Esophagus squamous epithelium (tissue), 5 donors: ENCODE measurements around the gene APOF. TPM values are rescaled to one million over a fixed set of nuclear protein-coding genes. Genes with fewer than 3 reads are reported as not detected.
A peak's percentile ranks its signal among the peaks of the same experiment; 100 is the strongest.

Experiments
- DNase-seq: peaks from one replicate; lab custom pipeline; 2025; lab: John Stamatoyannopoulos, UW
- H3K27ac ChIP-seq, 4 donors: fragments of 200-600 bp; sonication (generic); one replicate each; pipeline ENCODE4 v1.5.1; 2016 to 2019; ENCODE audit warnings: mild to moderate bottlenecking in 1 of 4
- H3K27me3 ChIP-seq, 4 donors: fragments of 200-600 bp; sonication (generic); 1 replicate in 3 of 4; 2 replicates in 1 of 4; pipeline versions ENCODE4 v1.5.1 to v1.6.0; 2017 to 2021; ENCODE audit warnings: antibody characterized with exemption in 1 of 4
- H3K36me3 ChIP-seq, 3 donors: fragments of 200-600 bp; sonication (generic); one replicate each; pipeline ENCODE4 v1.5.1; 2016 to 2019
- H3K4me1 ChIP-seq, 3 donors: fragments of 200-600 bp; sonication (generic); one replicate each; pipeline ENCODE4 v1.5.1; 2017 to 2019
- H3K4me3 ChIP-seq, 4 donors: fragments of 200-600 bp; sonication (generic); 1 replicate in 3 of 4; 2 replicates in 1 of 4; pipeline ENCODE4 v1.5.1; 2016 to 2019; ENCODE audit warnings: mild to moderate bottlenecking in 2 of 4, moderate library complexity in 1 of 4
- H3K9me3 ChIP-seq, 3 donors: fragments of 200-600 bp; sonication (generic); one replicate each; pipeline ENCODE4 v1.5.1; 2016 to 2019
- POLR2A ChIP-seq, 4 donors: fragments of 450-650 bp; IDR thresholded peaks; one replicate each; pipeline ENCODE4 v1.6.1; 2017; ENCODE audit warnings: antibody characterized with exemption in 4 of 4, mild to moderate bottlenecking in 4 of 4, moderate library complexity in 3 of 4
- WGBS, 2 donors: methylation state at CpG; one replicate each; pipeline ENCODE4 v1.1.5; 2018; 5-methylcytosine and 5-hydroxymethylcytosine counted together
- intact Hi-C: fragments of 100-400 bp; cut with DNase I; formaldehyde crosslinking; loops from one replicate; pipeline ENCODE4 v1.15.0; 2022
- total RNA-seq, 4 donors: library from RNA; depleted of rRNA; stranded (reverse); fragments of >200 nt; gene quantifications; one replicate each; pipeline ENCODE4 v1.1.0, GENCODE V29; 2016
- TF ChIP-seq, protein P1 (sequence below), 6 experiments: fragments of 450-650 bp in 4 of 6; fragments of 200-600 bp in 2 of 6; sonication (generic) in 2 of 6; IDR thresholded peaks; one replicate each; pipeline ENCODE4 v1.5.1; 2016 to 2019; ENCODE audit warnings: antibody characterized with exemption in 6 of 6, mild to moderate bottlenecking in 4 of 6, moderate library complexity in 4 of 6
- donor health status: DM: yes; HTN: yes; CAD: no.

The APOF gene
- total RNA-seq, 4 donors from 2014 or later = not detected

DNA sequence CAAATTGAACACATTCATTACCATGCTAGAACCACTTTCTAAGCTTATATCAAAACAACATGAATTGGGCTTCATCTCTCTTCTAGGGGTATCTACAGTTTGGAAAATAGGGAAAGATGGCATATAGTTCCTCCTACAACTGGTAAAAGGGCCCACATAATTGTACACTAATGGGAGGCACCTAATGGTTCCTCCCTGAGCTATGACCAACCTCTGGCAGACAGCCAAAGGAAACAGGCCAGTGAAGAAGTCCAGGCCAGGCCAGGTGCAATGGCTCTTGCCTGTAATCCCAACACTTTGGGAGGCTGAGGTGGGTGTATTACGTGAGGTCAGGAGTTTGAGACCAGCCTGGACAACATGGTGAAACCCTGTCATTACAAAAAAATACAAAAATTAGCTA, 23.2 kb upstream of the APOF start:
- WGBS, 2 donors = 80 to 100% methylated on average over 1 of the region's 1 CpG
- no peak for TF ChIP-seq POLR2A (IDR thresholded peaks at IDR 0.05)
- TF ChIP-seq, protein P1, sequence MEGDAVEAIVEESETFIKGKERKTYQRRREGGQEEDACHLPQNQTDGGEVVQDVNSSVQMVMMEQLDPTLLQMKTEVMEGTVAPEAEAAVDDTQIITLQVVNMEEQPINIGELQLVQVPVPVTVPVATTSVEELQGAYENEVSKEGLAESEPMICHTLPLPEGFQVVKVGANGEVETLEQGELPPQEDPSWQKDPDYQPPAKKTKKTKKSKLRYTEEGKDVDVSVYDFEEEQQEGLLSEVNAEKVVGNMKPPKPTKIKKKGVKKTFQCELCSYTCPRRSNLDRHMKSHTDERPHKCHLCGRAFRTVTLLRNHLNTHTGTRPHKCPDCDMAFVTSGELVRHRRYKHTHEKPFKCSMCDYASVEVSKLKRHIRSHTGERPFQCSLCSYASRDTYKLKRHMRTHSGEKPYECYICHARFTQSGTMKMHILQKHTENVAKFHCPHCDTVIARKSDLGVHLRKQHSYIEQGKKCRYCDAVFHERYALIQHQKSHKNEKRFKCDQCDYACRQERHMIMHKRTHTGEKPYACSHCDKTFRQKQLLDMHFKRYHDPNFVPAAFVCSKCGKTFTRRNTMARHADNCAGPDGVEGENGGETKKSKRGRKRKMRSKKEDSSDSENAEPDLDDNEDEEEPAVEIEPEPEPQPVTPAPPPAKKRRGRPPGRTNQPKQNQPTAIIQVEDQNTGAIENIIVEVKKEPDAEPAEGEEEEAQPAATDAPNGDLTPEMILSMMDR (IDR thresholded peaks at IDR 0.05) = no peak
- Histone ChIP-seq H3K4me1 (no peaks in the 10 kb centered on the region), H3K36me3 (no peaks in the 10 kb centered on the region), H3K27me3 (no peaks in the 10 kb centered on the region), H3K9me3 (no peaks in the 10 kb centered on the region), H3K27ac (no peak overlapping the region), H3K4me3 (no peak overlapping the region)
- intact Hi-C loops = no loop called here
- DNase-seq = no peak

DNA sequence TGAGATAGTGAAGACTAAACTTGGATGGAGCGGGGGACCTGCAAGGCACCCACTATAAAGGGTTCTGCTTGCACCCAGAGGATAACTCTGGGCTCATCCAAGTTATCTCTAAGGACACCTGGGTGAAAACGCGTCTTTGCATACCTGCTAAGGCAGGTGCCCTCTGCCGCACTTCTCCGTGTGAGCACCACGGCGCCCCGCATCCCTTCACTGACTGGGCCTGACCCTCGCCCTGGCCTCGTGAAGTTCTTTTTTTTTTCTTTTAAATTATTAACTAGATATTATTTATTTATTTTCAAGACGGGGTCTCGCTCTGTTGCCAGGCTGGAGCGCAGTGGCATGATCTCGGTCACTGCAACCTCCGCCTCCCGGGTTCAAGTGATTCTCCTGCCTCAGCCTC, 20.0 kb upstream of the APOF start:
- Histone ChIP-seq H3K4me3 (no peak overlapping the region), H3K4me1 (no peaks in the 10 kb centered on the region), H3K27me3 (no peaks in the 10 kb centered on the region), H3K36me3 (no peaks in the 10 kb centered on the region), H3K9me3 (no peaks in the 10 kb centered on the region), H3K27ac (no peak overlapping the region)
- 92% methylated on average over 15 to 16 of the region's 16 CpGs for WGBS, 2 donors
- intact Hi-C loops = no loop called here
- no peak for TF ChIP-seq POLR2A (IDR thresholded peaks at IDR 0.05)
- TF ChIP-seq, protein P1 (IDR thresholded peaks at IDR 0.05) = no peak
- DNase-seq = no peak

DNA sequence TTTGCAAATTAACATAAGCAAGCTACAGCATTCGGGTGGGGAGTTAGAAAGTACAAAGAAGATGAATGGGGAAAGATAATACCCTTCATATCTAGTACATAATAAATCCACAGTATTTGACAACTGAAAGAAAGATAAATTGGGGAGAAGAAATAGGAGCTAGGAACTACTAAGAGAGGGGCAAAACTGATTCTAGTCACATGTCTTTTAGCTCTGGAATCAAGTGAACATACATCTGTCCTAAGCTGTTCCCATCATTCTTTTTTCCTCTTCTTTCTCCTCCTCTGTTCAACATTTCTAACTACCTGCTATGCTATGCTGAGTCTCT, 15.3 kb upstream of the APOF start:
- no peaks in the 10 kb centered on the region for H3K4me1 ChIP-seq
- H3K27ac ChIP-seq = no peak overlapping the region
- H3K27me3 ChIP-seq = no peaks in the 10 kb centered on the region
- no peaks in the 10 kb centered on the region for H3K9me3 ChIP-seq
- TF ChIP-seq, protein P1 (IDR thresholded peaks at IDR 0.05) = no peak
- TF ChIP-seq POLR2A (IDR thresholded peaks at IDR 0.05) = no peak
- H3K4me3 ChIP-seq = no peak overlapping the region
- intact Hi-C loops = no loop called here
- no peak for DNase-seq
- no peaks in the 10 kb centered on the region for H3K36me3 ChIP-seq
- 14 to 30% methylated on average over 1 of the region's 1 CpG for WGBS, 2 donors

DNA sequence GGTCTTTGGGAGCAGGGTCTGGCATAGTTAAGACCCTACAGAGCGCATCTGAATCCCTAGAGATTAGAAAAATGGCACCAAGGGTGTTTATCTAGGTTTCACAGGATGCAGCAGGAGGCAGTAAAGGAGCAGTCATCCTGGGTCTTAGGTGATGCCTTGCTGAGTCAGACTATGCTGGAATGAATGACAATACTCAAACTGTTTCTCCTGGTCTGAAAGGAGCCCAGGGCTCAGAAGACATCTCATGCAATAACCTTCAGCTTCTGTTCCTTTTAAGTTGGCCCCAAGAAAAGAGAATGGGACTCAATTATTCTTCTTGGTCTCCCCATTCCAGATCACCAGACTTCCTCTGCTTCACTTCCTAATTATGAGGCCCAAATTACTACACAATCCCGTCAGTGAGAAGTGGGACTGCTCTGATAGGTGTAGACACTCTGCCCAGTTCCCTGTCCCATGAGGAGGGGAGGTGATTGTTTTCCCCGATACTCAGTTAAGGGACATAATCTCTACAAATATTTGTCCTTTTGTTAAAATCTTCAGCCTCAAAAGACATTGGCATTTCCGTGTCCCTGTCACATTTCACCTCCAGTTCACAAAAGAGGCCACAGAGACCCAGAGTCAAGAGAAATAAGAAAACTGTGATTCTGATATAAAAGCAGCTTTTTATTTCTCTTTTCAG, 14.8 kb upstream of the APOF start:
- Histone ChIP-seq H3K4me1 (no peaks in the 10 kb centered on the region), H3K27me3 (no peaks in the 10 kb centered on the region), H3K27ac (no peak overlapping the region), H3K4me3 (no peak overlapping the region), H3K9me3 (no peaks in the 10 kb centered on the region), H3K36me3 (no peaks in the 10 kb centered on the region)
- whole genome bisulfite sequencing, 2 donors = 72 to 82% methylated on average over 4 of the region's 4 CpGs
- intact Hi-C loops = no loop called here
- TF ChIP-seq, protein P1 (IDR thresholded peaks at IDR 0.05) = peak in 1 of 6 experiments; percentile 14
- no peak for TF ChIP-seq POLR2A (IDR thresholded peaks at IDR 0.05)
- DNase-seq = no peak

DNA sequence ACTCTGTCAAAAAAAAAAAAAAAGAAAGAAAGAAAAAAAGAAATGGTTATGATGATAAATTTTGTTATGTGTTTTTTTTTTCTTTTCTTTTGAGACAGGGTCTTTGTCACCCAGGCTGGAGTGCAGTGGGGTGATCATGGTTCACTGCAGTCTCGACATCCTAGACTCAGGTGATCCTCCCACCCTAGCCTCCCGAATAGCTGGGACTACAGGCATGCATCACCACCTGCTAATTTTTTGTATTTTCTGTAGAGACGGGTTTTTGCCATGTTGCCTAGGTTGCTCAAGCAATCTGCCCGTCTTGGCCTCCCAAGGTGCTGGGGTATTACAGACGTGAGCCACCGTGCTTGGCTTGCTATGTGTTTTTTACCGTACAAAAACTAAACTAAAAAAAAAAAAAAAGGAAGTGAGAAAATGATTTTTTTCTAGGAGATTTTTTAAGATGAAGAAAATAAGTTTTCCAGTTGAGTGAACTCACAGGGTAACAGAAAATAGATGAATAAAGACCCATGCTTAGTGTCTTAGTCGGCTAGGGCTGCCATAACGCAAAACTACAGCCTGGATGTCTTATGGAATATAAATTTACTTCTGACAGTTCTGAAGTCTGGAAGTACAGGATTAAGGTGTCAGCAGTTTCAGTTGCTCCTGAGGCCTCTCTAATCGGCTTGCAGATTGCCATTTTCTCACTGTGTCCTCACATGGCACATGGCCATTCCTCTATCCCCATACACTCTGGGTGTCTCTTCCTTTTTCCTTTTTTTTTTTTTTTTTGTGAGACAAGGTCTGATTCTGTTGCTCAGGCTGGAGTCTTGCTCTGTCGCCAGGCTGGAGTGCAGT, 13.2 kb upstream of the APOF start:
- TF ChIP-seq, protein P1 (IDR thresholded peaks at IDR 0.05) = no peak
- no peak for TF ChIP-seq POLR2A (IDR thresholded peaks at IDR 0.05)
- no peak for DNase-seq

More for the DNA sequence above, 13.2 kb upstream of the APOF start:
- intact Hi-C loops = no loop called here
- Histone ChIP-seq H3K4me1 (no peaks in the 10 kb centered on the region), H3K36me3 (no peaks in the 10 kb centered on the region), H3K27ac (no peak overlapping the region), H3K27me3 (no peaks in the 10 kb centered on the region), H3K9me3 (no peaks in the 10 kb centered on the region), H3K4me3 (no peak overlapping the region)
- WGBS, 2 donors = 69 to 75% methylated on average over 9 to 11 of the region's 11 CpGs
